Measurements from ENCODE around the gene MRE11.

GRCh38 chr11:94402355-94402754 is 91.3 kb downstream of the MRE11 start:
- no peak for TF ChIP-seq CTCF (IDR thresholded peaks at IDR 0.05)
- TF ChIP-seq EP300 (IDR thresholded peaks at IDR 0.05): no peak
